T-helper 1 cell treated with Interleukin-12 subunit alpha and Interleukin-12 subunit beta and Interleukin-4 antibody, amounts not matched to agents 30 ng/mL and 1 ng/mL, for 36 hours (primary cell): Measurements from ENCODE around the gene INTS7. TPM values are rescaled to one million over a fixed set of nuclear protein-coding genes. Genes with fewer than 3 reads are reported as not detected.
"Not testable (repeated sequence)": the region's sequence is repeated elsewhere in the genome, so short reads cannot be mapped to it uniquely, and the experiment has no call there.

Experiments
- intact Hi-C: fragments of 100-400 bp; cut with micrococcal nuclease; formaldehyde crosslinking; loops from one replicate; pipeline ENCODE4 v1.15.1; 2024
- total RNA-seq: library from RNA; stranded (reverse); gene quantifications from 2 replicates; pipeline ENCODE4 v1.2.3, GENCODE V29; 2022

INTS7 gene
- total RNA-seq, 1 donor from 2014 or later, result 37.2 TPM

- intact Hi-C loops, result loop anchor here (1.0 kb wide), 2 partner anchors 100 to 237 kb away; partner anchors contain the start of genes DTL and INTS7
Observed at GRCh38 chr1:211935448-211935970, 99.8 kb downstream of the INTS7 start.

- intact Hi-C loops, result no loop called here
Observed at GRCh38 chr1:211933946-211934714, 101.2 kb downstream of the INTS7 start.

GRCh38 chr1:211932933-211933254, 102.5 kb downstream of the INTS7 start:
- intact Hi-C loops, result no loop called here

GRCh38 chr1:211932231-211932932, 103.0 kb downstream of the INTS7 start:
- intact Hi-C loops, result no loop called here

- intact Hi-C loops, result no loop called here
Observed at GRCh38 chr1:211929683-211930082, 105.7 kb downstream of the INTS7 start.

GRCh38 chr1:211928993-211929637, 106.2 kb downstream of the INTS7 start:
- intact Hi-C loops, result no loop called here

- intact Hi-C loops, result no loop called here
Observed at GRCh38 chr1:211928290-211928801, 107.0 kb downstream of the INTS7 start.

- intact Hi-C loops, result no loop called here
Observed at GRCh38 chr1:211925016-211925415, 110.3 kb downstream of the INTS7 start.

- intact Hi-C loops, result no loop called here
Observed at GRCh38 chr1:211924256-211924655, 111.1 kb downstream of the INTS7 start.

- intact Hi-C loops, result no loop called here
Observed at GRCh38 chr1:211923095-211923494, 112.3 kb downstream of the INTS7 start.

GRCh38 chr1:211921579-211922095, 113.7 kb downstream of the INTS7 start:
- intact Hi-C loops, result no loop called here

GRCh38 chr1:211920602-211921226, 114.6 kb downstream of the INTS7 start:
- intact Hi-C loops, result no loop called here

- intact Hi-C loops, result no loop called here
Observed at GRCh38 chr1:211920141-211920572, 115.2 kb downstream of the INTS7 start.

GRCh38 chr1:211918843-211919414, 116.4 kb downstream of the INTS7 start:
- intact Hi-C loops, result no loop called here

GRCh38 chr1:211916458-211916857, 118.9 kb downstream of the INTS7 start:
- intact Hi-C loops, result not testable (repeated sequence)

- intact Hi-C loops, result no loop called here
Observed at GRCh38 chr1:211915924-211916323, 119.4 kb downstream of the INTS7 start.

- intact Hi-C loops, result no loop called here
Observed at GRCh38 chr1:211912844-211913432, 122.4 kb downstream of the INTS7 start.

GRCh38 chr1:211912038-211912437, 123.3 kb downstream of the INTS7 start:
- intact Hi-C loops, result no loop called here

- intact Hi-C loops, result no loop called here
Observed at GRCh38 chr1:211910913-211911485, 124.4 kb downstream of the INTS7 start.
